HG03045 (cell line): Measurements from ENCODE around the gene XRCC5.
"Not testable (repeated sequence)": the region's sequence is repeated elsewhere in the genome, so short reads cannot be mapped to it uniquely, and the experiment has no call there.

ENCODE experiments used
- ATAC-seq: cut with Tn5 transposase; IDR thresholded peaks from one replicate; pipeline ENCODE4 v1.9.1; 2021; ENCODE audit warnings: mild to moderate bottlenecking, moderate library complexity; ENCODE audit not compliant: unreplicated experiment

XRCC5 gene

DNA sequence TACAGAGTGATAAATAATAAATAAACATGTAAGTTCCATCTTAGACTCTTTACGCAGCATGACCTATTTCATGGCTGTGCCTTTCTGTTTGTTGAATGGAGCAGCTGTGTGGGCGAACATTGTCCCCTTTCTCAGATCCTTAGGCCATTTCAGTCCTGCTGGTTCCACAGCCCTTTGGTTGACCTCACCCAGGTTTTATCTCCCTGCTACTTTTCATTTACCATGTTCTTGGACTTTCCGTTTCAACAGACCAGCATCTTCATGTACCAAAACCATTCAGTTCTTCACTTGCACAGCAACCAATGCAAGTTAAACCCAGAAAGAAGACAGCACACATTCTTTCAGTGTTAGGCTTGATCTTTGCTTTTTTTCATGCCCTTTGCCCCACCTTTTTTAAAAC lies 83.8 kb downstream of the XRCC5 start:
- ATAC-seq = no peak

DNA sequence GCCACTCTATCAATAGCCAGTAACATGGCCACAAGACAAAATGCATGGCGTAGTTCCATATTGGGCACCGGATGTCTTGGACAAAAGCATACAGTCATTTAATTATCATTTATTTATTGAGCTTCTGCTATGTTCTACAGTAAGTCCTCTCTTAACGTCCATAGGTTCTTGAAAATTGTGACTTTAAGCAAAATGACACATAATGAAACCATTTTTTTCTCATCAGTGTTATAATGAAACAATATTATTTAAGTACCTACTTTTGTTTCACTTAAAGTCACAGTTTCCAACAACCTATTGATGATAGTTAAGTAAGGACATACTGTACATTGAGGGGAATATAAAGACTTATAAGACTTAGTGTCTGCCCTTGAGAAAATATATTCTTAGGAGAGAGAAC lies 84.9 kb downstream of the XRCC5 start:
- no peak for ATAC-seq

DNA sequence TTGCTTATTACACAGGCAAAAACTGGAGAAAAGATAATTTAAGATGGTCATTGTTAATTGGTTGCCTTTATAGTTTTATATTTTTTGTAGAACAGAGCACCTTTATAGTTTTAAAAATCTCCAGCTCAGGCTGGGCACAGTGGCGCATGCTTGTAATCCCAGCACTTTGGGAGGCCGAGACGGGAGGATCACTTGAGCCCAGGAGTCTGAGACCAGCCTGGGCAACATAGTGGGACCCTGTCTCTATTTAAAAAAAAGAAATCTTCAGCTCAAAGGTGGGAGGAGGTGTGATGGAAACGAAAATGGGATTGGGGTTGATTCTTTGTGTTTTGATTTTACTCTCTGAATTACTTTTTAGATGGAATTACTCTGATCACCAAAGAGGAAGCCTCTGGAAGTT lies 85.4 kb downstream of the XRCC5 start:
- ATAC-seq = no peak

DNA sequence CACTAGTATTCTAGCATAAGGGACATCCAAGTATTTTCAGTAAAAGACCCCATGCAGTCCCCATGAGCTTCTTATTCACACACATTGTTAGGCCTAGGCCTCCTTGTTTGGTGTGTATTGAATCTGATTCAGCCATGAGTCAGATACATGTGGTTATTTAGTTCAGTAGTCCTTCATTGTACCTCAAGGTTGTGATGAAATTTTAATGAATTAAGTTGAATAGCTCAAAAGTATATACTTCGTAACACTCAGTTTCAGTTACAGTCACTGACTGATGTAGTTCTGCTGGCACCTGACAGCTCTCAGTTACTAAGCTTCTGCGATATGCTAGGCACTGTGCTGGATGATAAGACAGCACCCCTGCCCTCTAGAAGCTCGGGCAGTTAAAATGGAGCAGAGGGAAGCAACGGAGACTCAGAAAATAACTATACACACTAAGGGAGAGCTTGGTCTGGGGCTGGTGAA lies 86.4 kb downstream of the XRCC5 start:
- ATAC-seq = no peak

DNA sequence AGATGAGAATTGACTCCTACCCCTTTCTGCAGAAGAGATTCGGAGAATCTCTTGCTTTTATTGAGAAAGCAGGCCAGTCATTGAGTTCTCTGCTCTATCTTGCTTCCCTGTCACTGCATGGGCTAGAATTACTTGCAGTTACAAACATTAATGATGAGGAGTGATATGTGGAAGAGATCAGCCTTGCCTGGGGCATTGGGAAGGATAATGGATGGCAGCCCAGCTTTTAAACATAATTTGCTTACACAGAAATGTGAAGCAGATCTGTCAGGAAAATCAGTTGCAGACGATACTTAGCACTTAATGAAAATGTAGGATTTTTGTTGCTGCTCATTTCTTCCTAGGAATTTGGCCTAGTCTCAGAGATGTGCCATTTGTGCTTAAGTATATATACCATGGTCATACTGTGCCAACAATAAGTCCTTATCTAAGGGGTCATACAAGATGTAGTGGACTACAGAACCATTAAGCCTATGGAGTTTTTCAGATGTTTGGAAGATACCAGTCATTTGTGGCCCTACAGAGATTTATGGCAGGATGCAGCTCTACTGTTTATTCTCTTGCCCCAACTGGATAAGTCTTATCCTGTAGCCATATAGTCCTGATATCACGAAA lies 92.7 kb downstream of the XRCC5 start:
- no peak for ATAC-seq

DNA sequence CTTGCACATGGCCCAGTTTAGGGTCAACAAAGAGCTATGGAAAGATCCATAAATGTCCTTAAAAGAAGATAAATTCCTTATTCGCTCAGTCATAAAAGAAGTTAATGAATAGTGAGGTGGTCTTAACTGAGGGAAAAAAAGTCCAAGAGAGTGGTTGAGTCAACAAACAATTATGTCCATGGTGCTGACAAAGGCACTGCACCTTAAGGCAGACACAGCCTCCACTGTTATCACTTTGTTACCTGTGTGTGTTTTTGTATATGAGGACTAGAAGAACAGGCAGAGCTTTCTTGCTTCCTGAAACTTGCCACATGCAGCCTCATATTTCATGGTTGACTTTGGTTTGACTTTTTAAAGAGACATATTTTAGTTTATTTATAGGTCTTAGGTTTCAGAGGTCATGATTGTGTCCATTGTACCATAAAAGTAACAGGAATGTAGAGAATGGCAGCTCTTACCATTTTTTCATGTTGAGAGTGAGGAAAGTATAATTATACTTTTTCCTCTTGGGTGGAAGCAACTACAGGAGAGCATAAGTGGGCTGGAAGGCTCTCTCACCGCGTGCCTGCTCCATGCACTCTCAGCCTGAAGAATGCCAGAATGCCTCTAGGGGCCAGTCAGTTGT lies 93.6 kb downstream of the XRCC5 start:
- ATAC-seq = no peak

DNA sequence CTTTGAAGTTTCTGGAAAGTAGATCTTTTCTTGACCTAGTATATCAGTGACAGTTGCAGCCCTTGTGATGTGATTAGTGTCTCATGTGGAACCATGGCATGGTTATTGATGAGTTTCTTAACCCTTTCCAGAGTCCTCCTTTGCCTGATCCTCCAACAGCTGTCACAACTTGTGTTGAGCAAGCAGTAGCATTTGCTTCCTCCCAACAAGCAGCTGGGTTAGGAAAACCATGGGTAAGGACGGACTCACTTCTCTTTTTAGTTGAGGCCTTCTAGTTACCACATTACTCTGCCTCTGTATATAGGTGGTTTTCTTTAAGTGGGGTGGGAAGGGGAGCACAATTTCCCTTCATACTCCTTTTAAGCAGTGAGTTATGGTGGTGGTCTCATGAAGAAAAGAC lies 96.3 kb downstream of the XRCC5 start:
- ATAC-seq = peak; percentile 20

DNA sequence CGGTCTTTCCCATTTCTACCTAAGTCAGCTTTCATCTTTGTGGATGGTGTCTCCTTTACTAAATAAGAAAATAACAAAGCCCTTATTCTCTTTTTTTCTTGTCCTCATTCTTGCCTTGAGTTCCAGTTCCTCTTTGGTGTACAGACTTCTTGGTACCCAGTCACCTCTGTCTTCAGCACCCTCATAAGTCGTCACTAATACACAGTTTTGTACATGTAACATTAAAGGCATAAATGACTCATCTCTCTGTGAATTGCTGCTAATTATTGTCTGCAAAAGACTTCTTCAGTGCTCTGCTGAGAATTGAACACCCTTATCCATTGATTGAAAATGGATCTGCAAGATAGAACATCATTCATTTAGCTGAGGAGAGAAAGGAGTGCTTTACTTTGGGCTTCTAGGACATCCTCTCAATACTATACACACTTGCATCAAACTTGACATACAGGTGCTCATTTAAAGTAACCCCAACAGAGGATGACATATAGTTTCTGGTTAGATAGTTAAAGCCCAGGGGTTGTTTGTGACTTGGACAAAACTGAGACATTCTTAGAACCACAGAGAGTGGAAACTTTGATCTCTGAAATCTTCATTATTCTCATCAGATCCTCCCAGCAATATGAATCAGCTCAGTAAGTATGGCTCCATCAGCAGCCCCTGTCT lies 97.0 kb downstream of the XRCC5 start:
- peak; percentile 69 for ATAC-seq

DNA sequence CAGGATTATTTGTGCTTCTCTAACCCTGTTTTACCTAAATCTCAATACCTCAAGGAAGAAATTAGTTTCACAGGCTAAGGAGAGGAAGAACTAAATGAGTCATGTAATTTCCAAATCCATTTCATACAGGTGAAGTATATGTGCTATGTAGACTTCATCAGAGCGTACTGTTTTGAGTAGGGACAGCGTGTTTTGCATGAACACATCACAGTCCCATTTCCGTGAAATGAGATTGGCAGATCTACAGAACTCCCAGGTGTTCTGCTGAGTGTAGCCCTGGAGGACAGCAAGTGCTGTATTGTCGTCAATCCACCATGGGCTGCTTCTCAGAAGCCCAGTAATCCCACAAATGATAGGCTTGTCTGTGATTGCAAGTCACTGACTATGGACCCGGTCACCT lies 97.7 kb downstream of the XRCC5 start:
- ATAC-seq = peak; percentile 39

DNA sequence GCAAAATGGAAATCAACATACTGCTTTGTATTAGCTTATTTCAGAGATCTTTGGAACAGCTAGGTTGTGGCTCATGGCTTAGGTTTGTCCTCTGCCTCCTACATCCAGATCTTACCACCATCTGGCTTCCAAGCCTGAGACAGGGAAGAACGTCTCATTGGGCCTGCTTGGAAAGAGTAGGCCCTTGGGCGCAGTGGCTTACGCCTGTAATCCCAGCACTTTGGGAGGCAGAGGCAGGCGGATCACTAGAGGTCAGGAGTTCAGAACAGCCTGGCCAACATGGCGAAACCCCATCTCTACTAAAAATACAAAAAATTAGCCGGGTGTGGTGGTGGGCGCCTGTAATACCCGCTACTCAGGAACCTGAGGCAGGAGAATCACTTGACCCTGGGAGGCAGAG lies 99.5 kb downstream of the XRCC5 start:
- ATAC-seq = not testable (repeated sequence)

DNA sequence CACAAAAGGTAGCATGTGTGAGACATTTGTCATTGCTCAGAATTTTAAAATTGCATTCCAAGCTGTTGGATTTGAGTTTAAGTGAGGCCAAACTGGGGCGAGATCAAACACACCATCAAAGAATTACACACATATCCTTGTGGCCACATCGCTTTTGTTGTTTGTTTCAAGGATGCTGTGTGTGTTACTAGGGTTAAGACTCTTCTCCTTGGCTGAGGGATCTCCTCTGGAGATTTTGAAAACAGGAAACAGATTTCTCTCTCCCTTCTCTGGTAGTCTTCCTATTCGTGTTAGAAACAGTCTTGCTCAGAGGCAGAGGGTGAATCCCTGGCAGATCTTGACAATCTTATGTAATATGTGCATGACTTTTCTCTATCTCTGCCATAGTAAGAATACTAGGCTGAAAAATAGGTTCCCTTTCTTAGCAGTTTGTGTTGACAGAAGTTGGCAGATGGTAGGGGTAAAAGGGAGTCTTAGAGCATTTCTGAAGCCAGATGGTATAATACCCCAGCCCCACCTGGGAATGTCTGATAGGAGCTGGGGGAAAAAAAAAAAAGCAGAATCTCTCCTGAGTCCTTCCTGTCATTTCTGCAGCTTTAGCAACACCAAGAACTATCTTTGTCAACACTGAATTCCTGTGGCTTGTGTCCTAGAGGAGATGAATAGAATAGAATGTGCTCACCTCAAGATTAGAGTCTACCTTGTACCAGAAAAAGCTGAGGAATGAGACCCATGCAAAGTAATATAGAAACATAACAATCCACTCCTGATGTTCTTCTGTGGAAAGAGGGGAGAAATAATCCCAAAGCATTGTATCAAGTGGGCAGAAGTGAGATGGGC lies 101.8 kb downstream of the XRCC5 start:
- no peak for ATAC-seq

DNA sequence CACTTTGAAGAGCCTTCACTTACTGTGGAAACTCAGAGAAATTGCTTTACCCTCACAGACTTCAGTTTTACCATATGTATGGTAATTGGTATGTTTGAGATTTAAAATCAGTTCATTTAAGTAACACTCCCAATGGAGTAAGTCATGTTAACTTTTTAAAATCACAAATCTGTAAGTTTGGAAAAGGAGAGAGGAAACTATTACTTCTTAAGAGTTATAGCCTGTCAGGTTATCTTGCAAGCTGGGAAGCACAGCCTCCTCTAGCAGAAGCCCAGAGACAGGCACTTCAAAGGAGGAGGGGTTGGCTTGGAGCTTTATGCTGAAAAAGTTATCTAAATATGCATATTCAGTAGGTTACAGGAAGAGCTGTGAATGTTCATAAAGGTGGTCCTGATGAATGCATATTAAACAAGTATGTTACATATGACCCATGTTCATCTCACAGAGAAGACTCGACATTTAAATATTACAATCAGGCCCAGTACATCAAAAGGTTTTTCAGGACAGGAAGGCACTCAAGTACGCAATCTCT lies 102.5 kb downstream of the XRCC5 start:
- ATAC-seq = no peak

DNA sequence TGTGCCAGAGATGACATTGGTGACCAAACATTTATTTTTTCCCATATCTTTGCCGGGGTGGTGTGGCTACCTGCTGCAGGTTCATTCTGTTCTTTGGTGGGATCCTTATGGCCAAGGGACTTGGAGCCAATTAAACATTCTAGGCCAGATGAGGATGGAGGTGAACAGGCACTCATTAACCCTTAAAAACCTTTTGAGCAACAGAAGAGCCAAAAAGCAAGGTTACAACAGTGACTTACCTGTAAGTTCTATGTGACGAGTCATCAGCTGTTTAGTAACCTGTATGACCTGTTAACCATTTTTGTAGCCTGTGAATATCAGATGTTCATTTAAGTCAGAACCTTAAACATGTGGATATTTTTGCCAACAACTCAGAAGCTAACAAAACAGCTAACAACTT lies 105.6 kb downstream of the XRCC5 start:
- ATAC-seq = no peak

DNA sequence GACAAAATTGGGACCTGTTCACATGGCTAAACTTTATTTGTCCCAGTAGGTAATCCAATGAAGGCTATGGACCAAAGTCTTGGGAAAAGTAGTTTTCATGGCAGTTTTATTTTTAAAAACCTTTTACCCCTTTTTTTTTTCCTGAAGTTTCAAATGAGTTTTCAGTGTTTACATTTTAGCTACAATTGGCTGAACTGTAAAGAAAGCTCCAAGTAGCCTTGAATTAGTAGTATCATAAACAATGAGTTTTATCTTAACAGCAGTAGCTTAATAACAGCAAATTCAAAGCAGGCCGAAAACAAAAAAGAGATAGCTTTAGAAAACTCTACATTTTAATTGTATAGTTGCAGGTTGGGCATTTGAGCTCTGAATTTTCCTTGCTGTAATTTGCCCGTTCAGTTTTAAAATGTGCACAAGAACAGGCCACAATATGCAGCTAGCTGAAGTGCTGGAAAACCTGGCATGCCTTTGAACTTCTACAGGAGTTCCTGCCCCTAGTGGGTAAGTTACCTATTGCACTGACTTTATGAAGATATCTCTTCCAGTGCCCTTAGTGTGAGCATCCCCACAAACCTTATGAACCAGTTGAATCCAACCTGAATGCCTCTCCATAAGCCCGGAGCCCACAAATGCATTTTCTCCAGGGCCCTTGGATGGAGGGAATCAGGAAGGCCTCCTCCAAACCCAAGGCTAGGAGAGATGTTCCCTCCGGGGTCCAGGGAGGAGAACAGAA lies 106.7 kb downstream of the XRCC5 start:
- no peak for ATAC-seq

DNA sequence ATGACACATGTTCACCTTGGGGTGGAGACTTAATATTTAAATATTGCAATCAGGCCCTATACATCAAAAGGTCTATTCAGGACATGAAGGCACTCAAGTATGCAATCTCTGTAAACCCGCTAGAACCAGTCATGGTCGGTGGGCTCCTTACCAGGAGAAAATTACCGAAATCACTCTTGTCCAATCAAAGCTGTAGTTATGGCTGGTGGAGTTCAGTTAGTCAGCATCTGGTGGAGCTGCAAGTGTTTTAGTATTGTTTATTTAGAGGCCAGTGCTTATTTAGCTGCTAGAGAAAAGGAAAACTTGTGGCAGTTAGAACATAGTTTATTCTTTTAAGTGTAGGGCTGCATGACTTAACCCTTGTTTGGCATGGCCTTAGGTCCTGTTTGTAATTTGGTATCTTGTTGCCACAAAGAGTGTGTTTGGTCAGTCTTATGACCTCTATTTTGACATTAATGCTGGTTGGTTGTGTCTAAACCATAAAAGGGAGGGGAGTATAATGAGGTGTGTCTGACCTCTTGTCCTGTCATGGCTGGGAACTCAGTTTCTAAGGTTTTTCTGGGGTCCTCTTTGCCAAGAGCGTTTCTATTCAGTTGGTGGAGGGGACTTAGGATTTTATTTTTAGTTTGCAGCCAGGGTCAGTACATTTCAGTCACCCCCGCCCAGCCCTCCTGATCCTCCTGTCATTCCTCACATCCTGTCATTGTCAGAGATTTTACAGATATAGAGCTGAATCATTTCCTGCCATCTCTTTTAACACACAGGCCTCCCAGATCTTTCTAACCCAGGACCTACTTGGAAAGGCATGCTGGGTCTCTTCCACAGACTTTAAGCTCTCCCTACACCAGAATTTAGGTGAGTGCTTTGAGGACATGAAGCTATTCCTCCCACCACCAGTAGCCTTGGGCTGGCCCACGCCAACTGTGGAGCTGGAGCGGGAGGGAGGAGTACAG lies 108.1 kb downstream of the XRCC5 start:
- no peak for ATAC-seq

DNA sequence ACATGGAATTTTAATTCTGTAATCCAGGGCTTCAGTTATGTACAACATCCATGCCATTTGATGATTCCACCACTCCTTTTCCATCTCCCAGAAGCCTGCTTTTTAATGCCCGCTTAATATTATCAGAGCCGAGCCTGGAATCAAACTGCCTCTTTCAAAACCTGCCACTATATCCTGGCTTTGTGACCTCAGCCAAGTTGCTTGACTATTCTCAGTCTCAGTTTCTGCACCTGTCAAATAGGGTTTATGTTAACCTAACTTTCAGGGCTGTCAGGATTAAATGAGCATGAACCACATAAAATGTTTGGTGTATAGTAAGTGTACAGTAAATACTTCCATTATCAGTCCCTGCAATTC lies 108.7 kb downstream of the XRCC5 start:
- peak; percentile 33 for ATAC-seq

DNA sequence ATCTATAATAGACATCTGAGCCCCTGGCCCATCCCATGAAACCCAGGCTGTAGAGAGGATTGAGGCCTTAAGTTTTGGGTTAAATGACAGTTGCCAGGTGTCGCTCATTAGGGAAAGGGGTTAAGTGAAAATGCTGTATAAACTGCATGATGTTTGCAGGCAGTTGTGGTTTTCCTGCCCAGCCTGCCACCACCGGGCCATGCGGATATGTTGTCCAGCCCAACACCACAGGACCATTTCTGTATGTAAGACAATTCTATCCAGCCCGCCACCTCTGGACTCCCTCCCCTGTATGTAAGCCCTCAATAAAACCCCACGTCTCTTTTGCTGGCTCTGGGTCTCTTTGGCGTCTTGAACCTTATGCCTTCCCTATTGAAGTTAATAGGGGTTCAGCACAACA lies 110.7 kb downstream of the XRCC5 start:
- ATAC-seq = no peak

DNA sequence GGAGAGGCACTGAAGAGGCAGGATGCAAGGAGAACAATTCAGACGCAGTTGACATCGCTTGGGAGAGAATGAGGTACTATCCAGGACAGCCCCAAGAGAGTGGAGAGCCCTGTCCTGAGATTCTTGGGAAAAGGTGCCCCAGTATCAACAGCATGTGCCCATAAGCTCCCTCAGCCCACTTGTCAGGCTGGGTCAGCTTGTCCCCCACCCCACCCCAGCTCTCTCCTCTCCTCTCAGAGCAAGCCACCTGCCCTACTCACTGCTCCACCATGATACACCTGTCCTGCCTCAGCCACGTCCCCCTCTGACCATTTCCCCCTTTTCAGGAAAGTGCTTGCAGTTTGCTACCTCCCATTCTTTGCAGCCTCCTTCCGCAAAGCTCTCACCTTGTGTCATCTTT lies 111.8 kb downstream of the XRCC5 start:
- ATAC-seq = no peak

DNA sequence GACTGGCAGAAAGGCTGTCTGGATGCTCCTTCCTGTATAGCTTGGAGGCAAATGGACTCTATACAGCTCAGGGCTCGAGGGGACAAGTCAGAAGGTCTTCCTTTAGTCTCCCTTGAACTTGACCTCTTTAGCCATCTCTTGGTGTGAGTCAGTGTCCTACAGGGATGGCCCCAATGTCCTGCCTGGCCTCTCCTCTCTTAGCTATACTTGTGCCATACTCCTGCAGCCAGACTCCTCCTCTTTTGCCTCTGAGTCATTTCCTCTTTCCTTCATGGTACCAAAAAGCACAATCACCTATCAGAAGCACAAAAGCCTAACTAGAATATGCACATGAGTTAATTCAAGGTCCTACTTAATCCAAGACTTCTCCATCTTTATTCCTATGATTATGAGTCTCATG lies 112.7 kb downstream of the XRCC5 start:
- ATAC-seq = no peak
